GM23248 (cell line): ENCODE results near the gene RAG2. TPM values are rescaled to one million over a fixed set of nuclear protein-coding genes. Genes with fewer than 3 reads are reported as not detected.

ENCODE experiments used
- DNase-seq: peaks from one replicate; pipeline ENCODE4 v3.0.0-alpha.2; 2015
- H2AFZ ChIP-seq: fragments of 200-600 bp; sonication (generic); 2 replicates; pipeline ENCODE4 v1.6.1; 2016; ENCODE audit warnings: antibody characterized with exemption
- H3F3A ChIP-seq: fragments of 200-600 bp; sonication (generic); 2 replicates; pipeline ENCODE4 v1.6.1; 2016; ENCODE audit warnings: mild to moderate bottlenecking, antibody characterized with exemption, mixed run types; ENCODE audit not compliant: insufficient read depth
- H3K27ac ChIP-seq: fragments of 200-600 bp; sonication (generic); 2 replicates; pipeline ENCODE4 v1.5.1; 2016; ENCODE audit warnings: mild to moderate bottlenecking
- H3K27me3 ChIP-seq: fragments of 200-600 bp; sonication (generic); replicated peaks from 2 replicates; pipeline ENCODE4 v1.6.1; 2016; ENCODE audit warnings: mild to moderate bottlenecking; ENCODE audit not compliant: insufficient read depth
- H3K36me3 ChIP-seq: fragments of 200-600 bp; sonication (generic); 2 replicates; pipeline ENCODE4 v1.6.1; 2016; ENCODE audit warnings: low read depth, mild to moderate bottlenecking
- H3K4me1 ChIP-seq: fragments of 200-600 bp; sonication (generic); 2 replicates; pipeline ENCODE4 v1.6.1; 2016; ENCODE audit warnings: mild to moderate bottlenecking; ENCODE audit not compliant: insufficient read depth
- H3K4me2 ChIP-seq: fragments of 200-600 bp; sonication (generic); one replicate; pipeline ENCODE4 v1.6.1; 2016; ENCODE audit warnings: mild to moderate bottlenecking; ENCODE audit not compliant: unreplicated experiment
- H3K4me3 ChIP-seq: fragments of 200-600 bp; sonication (generic); 2 replicates; pipeline ENCODE4 v1.5.1; 2016; ENCODE audit warnings: mild to moderate bottlenecking
- H3K79me2 ChIP-seq: fragments of 200-600 bp; sonication (generic); 2 replicates; pipeline ENCODE4 v1.6.1; 2016; ENCODE audit warnings: mild to moderate bottlenecking; ENCODE audit not compliant: insufficient read depth
- H3K9ac ChIP-seq: fragments of 200-600 bp; sonication (generic); 2 replicates; pipeline ENCODE4 v1.6.1; 2016; ENCODE audit warnings: mild to moderate bottlenecking
- H3K9me2 ChIP-seq: fragments of 200-600 bp; sonication (generic); 2 replicates; pipeline ENCODE4 v1.6.1; 2016; ENCODE audit warnings: mixed run types, mild to moderate bottlenecking, moderate library complexity; ENCODE audit not compliant: insufficient read depth
- H3K9me3 ChIP-seq: fragments of 200-600 bp; sonication (generic); one replicate; pipeline ENCODE4 v1.6.1; 2017; ENCODE audit warnings: low read depth
- H4K20me1 ChIP-seq: fragments of 200-600 bp; sonication (generic); 2 replicates; pipeline ENCODE4 v1.6.0; 2016; ENCODE audit not compliant: insufficient read depth
- EZH2 ChIP-seq: fragments of 200-600 bp; sonication (generic); IDR thresholded peaks from 2 replicates; pipeline ENCODE4 v1.6.1; 2018; ENCODE audit warnings: antibody characterized with exemption, mild to moderate bottlenecking; ENCODE audit not compliant: insufficient read depth, poor library complexity, severe bottlenecking
- EZH2phosphoT487 ChIP-seq: fragments of 200-600 bp; sonication (generic); IDR thresholded peaks from 2 replicates; pipeline ENCODE4 v1.6.1; 2018; ENCODE audit warnings: antibody characterized with exemption, moderate library complexity, mild to moderate bottlenecking, low read depth; ENCODE audit not compliant: insufficient read depth
- WGBS, 2 experiments: methylation state at CpG; one replicate each; pipeline ENCODE4 v1.1.6; 2015 to 2017; ENCODE audit warnings: low lambda C conversion rate in 2 of 2, low coverage in 1 of 2; ENCODE audit errors: missing lambda C conversion rate in 2 of 2; 5-methylcytosine and 5-hydroxymethylcytosine counted together
- in situ Hi-C: fragments of 300-500 bp; cut with MboI; formaldehyde crosslinking; loops from 2 replicates; pipeline ENCODE4 v1.15.0; 2020
- polyA plus RNA-seq: library from polyadenylated mRNA; unstranded; fragments of >200 nt; fragmentation: Nextera tagmentation; extraction: Ambion mirVana; gene quantifications from 2 replicates; pipeline ENCODE4 v1.2.1, GENCODE V29; 2016
- total RNA-seq: library from RNA; depleted of rRNA; stranded (reverse); fragments of >200 nt; shearing (Covaris generic); gene quantifications from 2 replicates; pipeline ENCODE4 v1.2.3, GENCODE V29; 2014

Gene RAG2
- total and polyA plus RNA-seq, 2 experiments from 2014 or later = not detected

DNA sequence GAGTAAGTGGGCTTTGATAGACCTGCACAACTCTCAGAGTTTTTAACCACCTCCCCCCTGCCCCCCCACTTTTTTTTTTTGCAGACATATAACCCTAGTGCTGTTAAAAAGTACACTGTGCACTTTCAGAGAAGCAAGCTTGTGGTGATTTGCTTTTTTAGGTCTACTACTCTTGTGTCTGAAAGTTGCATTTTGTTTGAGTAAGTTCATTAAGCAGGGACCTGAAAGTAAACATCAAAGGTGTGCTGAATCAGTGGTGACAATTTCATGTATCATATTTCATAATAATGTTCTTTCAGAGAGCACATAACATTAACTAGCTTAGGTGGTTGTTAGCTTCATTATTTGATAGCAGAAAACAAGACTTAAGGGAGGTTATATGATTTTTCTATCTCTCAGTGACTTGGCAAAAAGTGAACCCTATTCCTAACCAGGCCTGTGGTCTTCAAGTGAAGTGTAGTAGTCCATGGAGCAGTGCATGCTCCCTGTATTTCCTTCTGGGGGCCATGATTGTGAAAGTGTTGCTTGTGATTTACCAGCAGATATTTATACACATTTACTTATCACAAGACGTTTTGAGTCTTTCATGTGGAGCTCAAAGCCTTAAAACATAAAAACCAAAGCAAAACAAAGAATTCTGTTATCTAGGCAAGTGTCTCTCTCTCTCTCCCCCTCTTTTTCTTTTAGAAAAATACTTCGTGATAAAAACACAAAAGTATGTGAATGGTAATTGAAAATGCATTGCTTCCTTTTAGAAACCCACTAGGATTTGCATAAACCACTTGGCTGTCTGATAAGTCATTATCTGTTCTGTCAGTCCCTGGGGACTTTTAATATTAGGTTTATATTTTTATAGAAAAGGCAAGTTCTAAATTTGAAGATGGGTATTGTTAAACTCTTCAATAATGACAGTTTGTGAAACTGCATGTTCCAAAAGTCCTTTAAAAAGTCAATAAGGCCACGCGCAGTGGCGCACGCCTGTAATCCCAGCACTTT is 7.5 kb upstream of the RAG2 start:
- no peaks in the 10 kb centered on the region for H3K4me1 ChIP-seq
- TF ChIP-seq EZH2 = no peak
- no peak for TF ChIP-seq EZH2phosphoT487
- no peaks in the 10 kb centered on the region for H3K79me2 ChIP-seq
- no peak overlapping the region for H3K4me3 ChIP-seq
- 84 to 89% methylated on average over 6 of the region's 6 CpGs for WGBS, 2 experiments
- no peaks in the 10 kb centered on the region for H3K9me3 ChIP-seq
- in situ Hi-C loops = no loop called here
- no peak overlapping the region for H2AFZ ChIP-seq
- H3K4me2 ChIP-seq = no peak overlapping the region
- no peaks in the 10 kb centered on the region for H3K9me2 ChIP-seq
- DNase-seq = no peak
- no peaks in the 10 kb centered on the region for H3K27me3 ChIP-seq
- H3K9ac ChIP-seq = no peak overlapping the region
- no peak overlapping the region for H3K27ac ChIP-seq
- H3K36me3 ChIP-seq = no peaks in the 10 kb centered on the region
- no peaks in the 10 kb centered on the region for H4K20me1 ChIP-seq
- no peaks in the 10 kb centered on the region for H3F3A ChIP-seq

DNA sequence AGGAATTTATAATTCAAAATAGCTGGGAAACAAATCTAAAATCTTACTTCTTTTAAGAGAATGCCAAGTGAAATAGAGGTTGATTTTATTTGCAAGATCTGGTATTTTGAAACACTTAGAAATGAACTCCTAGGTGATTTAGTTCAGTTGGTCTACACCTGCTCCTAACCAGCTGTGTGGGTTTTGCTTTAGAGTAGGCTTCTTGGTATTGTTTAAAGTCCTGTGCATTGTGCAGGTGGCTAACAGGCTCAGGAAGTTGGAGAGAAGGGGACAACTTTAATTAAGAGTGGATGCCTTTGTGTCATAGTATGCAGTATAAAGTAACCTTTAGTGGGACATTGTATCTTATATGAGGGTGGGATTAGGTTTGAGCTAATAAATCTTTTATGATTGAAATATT is 4.1 kb upstream of the RAG2 start:
- DNase-seq = no peak
- H4K20me1 ChIP-seq = no peaks in the 10 kb centered on the region
- H3K27me3 ChIP-seq = no peaks in the 10 kb centered on the region
- no peaks in the 10 kb centered on the region for H3K79me2 ChIP-seq
- no peaks in the 10 kb centered on the region for H3K9me2 ChIP-seq
- H2AFZ ChIP-seq = no peak overlapping the region
- no peaks in the 10 kb centered on the region for H3K36me3 ChIP-seq
- H3K9me3 ChIP-seq = no peaks in the 10 kb centered on the region
- 0 out of 2 replicates have a peak, but pooled peaks cover 3% of the 10 kb centered on the region for H3F3A ChIP-seq
- H3K4me3 ChIP-seq = no peak overlapping the region
- in situ Hi-C loops = no loop called here
- no peaks in the 10 kb centered on the region for H3K4me1 ChIP-seq
- H3K4me2 ChIP-seq = no peak overlapping the region
- TF ChIP-seq EZH2phosphoT487 (no peak), EZH2 (no peak)
- H3K9ac ChIP-seq = no peak overlapping the region
- no peak overlapping the region for H3K27ac ChIP-seq

DNA sequence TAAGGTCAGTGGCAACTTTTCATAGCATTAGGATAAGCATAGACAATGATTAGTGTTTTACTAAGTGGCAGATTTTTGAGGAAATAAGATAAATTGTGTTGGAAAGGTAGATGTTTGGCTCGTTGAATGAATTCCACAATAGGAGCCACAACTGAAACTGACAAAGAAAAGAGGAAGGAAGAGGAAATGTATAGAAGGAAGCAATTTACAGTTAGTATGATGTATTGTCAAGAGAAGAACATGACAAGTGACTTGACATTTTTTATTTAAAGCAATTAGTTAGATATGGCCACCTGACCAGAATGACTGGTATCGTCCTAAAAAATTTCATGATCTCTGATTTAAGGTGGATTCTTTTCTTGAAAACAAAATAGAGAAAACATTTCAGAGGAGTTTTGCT is 3.1 kb upstream of the RAG2 start:
- Histone ChIP-seq H2AFZ (no peak overlapping the region), H3K79me2 (no peaks in the 10 kb centered on the region), H3K4me2 (no peak overlapping the region), H3K4me3 (no peak overlapping the region), H3K27me3 (no peaks in the 10 kb centered on the region), H3K9me3 (no peaks in the 10 kb centered on the region), H4K20me1 (no peaks in the 10 kb centered on the region), H3K9ac (no peak overlapping the region), H3K27ac (no peak overlapping the region), H3F3A (0 out of 2 replicates have a peak, but pooled peaks cover 3% of the 10 kb centered on the region), H3K4me1 (no peaks in the 10 kb centered on the region), H3K9me2 (no peaks in the 10 kb centered on the region), H3K36me3 (no peaks in the 10 kb centered on the region)
- DNase-seq = no peak
- WGBS, 2 experiments = 92 to 93% methylated on average over 2 of the region's 2 CpGs
- TF ChIP-seq EZH2phosphoT487 = no peak
- no peak for TF ChIP-seq EZH2
- in situ Hi-C loops = no loop called here

DNA sequence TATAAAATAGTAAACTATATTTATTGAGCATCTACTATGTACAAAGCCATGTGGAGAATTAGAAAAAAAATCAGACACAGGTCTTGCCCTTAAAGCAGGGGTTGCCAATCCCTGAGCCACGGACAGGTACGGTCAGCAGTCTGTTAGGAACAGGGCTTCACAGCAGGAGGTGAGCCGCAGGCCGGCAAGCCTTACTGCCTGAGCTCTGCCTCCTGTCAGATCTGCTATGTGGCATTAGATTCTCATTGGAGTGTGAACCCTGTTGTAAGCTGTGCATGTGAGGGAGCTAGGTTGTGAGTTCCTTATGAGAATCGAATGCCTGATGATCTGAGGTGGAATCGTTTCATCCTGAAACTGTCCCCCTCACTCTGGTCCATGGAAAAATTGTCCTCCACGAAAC is 2.1 kb upstream of the RAG2 start:
- Histone ChIP-seq H3K4me3 (no peak overlapping the region), H3K27me3 (no peaks in the 10 kb centered on the region), H3K27ac (no peak overlapping the region), H3K4me2 (no peak overlapping the region), H3K9me2 (no peaks in the 10 kb centered on the region), H3K36me3 (no peaks in the 10 kb centered on the region), H3F3A (0 out of 2 replicates have a peak, but pooled peaks cover 3% of the 10 kb centered on the region), H4K20me1 (no peaks in the 10 kb centered on the region), H3K9ac (no peak overlapping the region), H3K79me2 (no peaks in the 10 kb centered on the region), H3K9me3 (no peaks in the 10 kb centered on the region), H3K4me1 (0 out of 2 replicates have a peak, but pooled peaks cover 4% of the 10 kb centered on the region), H2AFZ (no peak overlapping the region)
- no peak for TF ChIP-seq EZH2
- no peak for TF ChIP-seq EZH2phosphoT487
- no peak for DNase-seq
- in situ Hi-C loops = no loop called here
- 79 to 81% methylated on average over 7 of the region's 7 CpGs for WGBS, 2 experiments
